GM19395 (cell line): ENCODE data around the gene MYRF.

ENCODE experiments used
- ATAC-seq: cut with Tn5 transposase; IDR thresholded peaks from one replicate; pipeline ENCODE4 v1.9.1; 2021; ENCODE audit warnings: mild to moderate bottlenecking, moderate library complexity; ENCODE audit not compliant: unreplicated experiment

The MYRF gene

GRCh38 chr11:61792310-61793082 lies 40.1 kb downstream of the MYRF start, which contains the start of the genes FEN1 and TMEM258:
Gene FEN1, plus strand, starts transcription at chr11:61792911. Its CDS starts 2,451 bp downstream, at chr11:61795362.
Gene TMEM258, minus strand, starts transcription at chr11:61792599. Its CDS starts 41 bp downstream, at chr11:61792558.
- ATAC-seq = peak; percentile 87

- peak; percentile 35 for ATAC-seq
Measured at GRCh38 chr11:61793083-61793828, 40.8 kb downstream of the MYRF start.

GRCh38 chr11:61793829-61794204 lies 41.4 kb downstream of the MYRF start:
- no peak for ATAC-seq

GRCh38 chr11:61794579-61794978 lies 42.1 kb downstream of the MYRF start:
- ATAC-seq = no peak

GRCh38 chr11:61795459-61795858 lies 43.0 kb downstream of the MYRF start:
- no peak for ATAC-seq

- ATAC-seq = no peak
Measured at GRCh38 chr11:61795876-61796526, 43.6 kb downstream of the MYRF start.

- no peak for ATAC-seq
Measured at GRCh38 chr11:61797263-61797944, 45.0 kb downstream of the MYRF start.

GRCh38 chr11:61799665-61800284 lies 47.3 kb downstream of the MYRF start:
- no peak for ATAC-seq

- no peak for ATAC-seq
Measured at GRCh38 chr11:61800331-61801281, 48.2 kb downstream of the MYRF start.

GRCh38 chr11:61802605-61803004 lies 50.2 kb downstream of the MYRF start:
- ATAC-seq = no peak

- no peak for ATAC-seq
Measured at GRCh38 chr11:61803889-61804647, 51.6 kb downstream of the MYRF start.

- no peak for ATAC-seq
Measured at GRCh38 chr11:61805146-61805545, 52.7 kb downstream of the MYRF start.

- no peak for ATAC-seq
Measured at GRCh38 chr11:61806785-61807184, 54.3 kb downstream of the MYRF start.

GRCh38 chr11:61810671-61811175 lies 58.3 kb downstream of the MYRF start:
- no peak for ATAC-seq

GRCh38 chr11:61811831-61812230 lies 59.4 kb downstream of the MYRF start:
- no peak for ATAC-seq

GRCh38 chr11:61812736-61813411 lies 60.4 kb downstream of the MYRF start:
- ATAC-seq = no peak

- peak; percentile 4 for ATAC-seq
Measured at GRCh38 chr11:61814247-61814957, 62.0 kb downstream of the MYRF start.
